ENCODE results near the gene TRAPPC6A.

TRAPPC6A gene

GRCh38 chr19:45140144-45140503 is 37.9 kb downstream of the TRAPPC6A start:
- ChIA-PET CTCF (interaction anchor here (1.0 to 2.1 kb wide), 2 partner anchors 9 to 15 kb away, joined by 4 to 8 read pairs; no protein-coding TSS in a partner anchor), POLR2A (no interaction called here)
- DNase-seq (ENCODE audit: low read depth, low spot score), result no peak
- H3K4me3 ChIP-seq (ENCODE audit: low read depth, low read length), result no peak overlapping the region
- no peak for TF ChIP-seq CTCF (IDR thresholded peaks at IDR 0.05; ENCODE audit: insufficient read depth, low read length, missing control alignments)

GRCh38 chr19:45139286-45140143 is 38.5 kb downstream of the TRAPPC6A start:
- no peak for TF ChIP-seq CTCF (IDR thresholded peaks at IDR 0.05; ENCODE audit: insufficient read depth, low read length, missing control alignments)
- H3K4me3 ChIP-seq (ENCODE audit: low read depth, low read length), result no peak overlapping the region
- DNase-seq (ENCODE audit: low read depth, low spot score), result no peak
- ChIA-PET POLR2A (no interaction called here), CTCF (interaction anchor here (2.1 kb wide), 1 partner anchor 14 kb away, joined by 8 read pairs; no protein-coding TSS in a partner anchor)

GRCh38 chr19:45138303-45138751 is 39.7 kb downstream of the TRAPPC6A start:
- no peak for TF ChIP-seq CTCF (IDR thresholded peaks at IDR 0.05; ENCODE audit: insufficient read depth, low read length, missing control alignments)
- POLR2A ChIA-PET, result no interaction called here
- DNase-seq (ENCODE audit: low read depth, low spot score), result no peak
- CTCF ChIA-PET, result interaction anchor here (1.9 to 5.3 kb wide), 2 partner anchors 10 to 13 kb away, joined by 5 to 50 read pairs; no protein-coding TSS in a partner anchor
- H3K4me3 ChIP-seq (ENCODE audit: low read depth, low read length), result no peak overlapping the region

- CTCF ChIA-PET, result interaction anchor here (1.5 to 5.3 kb wide), 3 partner anchors 11 to 14 kb away, joined by 4 to 50 read pairs (median 5); no protein-coding TSS in a partner anchor
- POLR2A ChIA-PET, result no interaction called here
- TF ChIP-seq CTCF (IDR thresholded peaks at IDR 0.05; ENCODE audit: insufficient read depth, low read length, missing control alignments), result no peak
- DNase-seq (ENCODE audit: low read depth, low spot score), result no peak
- no peak overlapping the region for H3K4me3 ChIP-seq (ENCODE audit: low read depth, low read length)
Measured at GRCh38 chr19:45137179-45137761, 40.8 kb downstream of the TRAPPC6A start.

GRCh38 chr19:45136507-45137178 is 41.4 kb downstream of the TRAPPC6A start:
- no peak for TF ChIP-seq CTCF (IDR thresholded peaks at IDR 0.05; ENCODE audit: insufficient read depth, low read length, missing control alignments)
- CTCF ChIA-PET, result interaction anchor here (1.0 to 5.3 kb wide), 5 partner anchors 11 to 111 kb away, joined by 3 to 50 read pairs (median 4); no protein-coding TSS in a partner anchor
- POLR2A ChIA-PET, result no interaction called here
- DNase-seq (ENCODE audit: low read depth, low spot score), result no peak
- H3K4me3 ChIP-seq (ENCODE audit: low read depth, low read length), result no peak overlapping the region
